Measurements from ENCODE around the gene DUSP12. TPM values are rescaled to one million over a fixed set of nuclear protein-coding genes. Genes with fewer than 3 reads are reported as not detected.
"Not testable (repeated sequence)": the region's sequence is repeated elsewhere in the genome, so short reads cannot be mapped to it uniquely, and the experiment has no call there.

The DUSP12 gene
- total RNA-seq, 1 donor from 2014 or later = 21.0 TPM

- Histone ChIP-seq H3K36me3 (peaks cover 3 to 12% of the 10 kb centered on the region in 2 donors), H3K9me3 (no peaks in the 10 kb centered on the region), H3K27ac (no peak overlapping the region), H3K27me3 (no peaks in the 10 kb centered on the region), H3K4me3 (no peak overlapping the region), H3K4me1 (peaks cover 4 to 10% of the 10 kb centered on the region in 2 donors)
- intact Hi-C loops (cut with DNase I) = loop anchor here (5.0 to 10.0 kb wide), 2 partner anchors 350 to 543 kb away; partner anchors contain the start of gene NDUFS2
- no peak for TF ChIP-seq CTCF (IDR thresholded peaks at IDR 0.05)
- no peak for DNase-seq (ENCODE audit: low spot score in 2 of 2)
These were observed 1.8 kb upstream of the DUSP12 start for GRCh38 chr1:161747801-161748200.

GRCh38 chr1:161763522-161764098, 14.0 kb downstream of the DUSP12 start:
- H3K9me3 ChIP-seq = no peaks in the 10 kb centered on the region
- H3K36me3 ChIP-seq = peaks cover 1 to 10% of the 10 kb centered on the region in 2 donors
- peak; percentile 12 to 35 (median 14) for TF ChIP-seq CTCF (IDR thresholded peaks at IDR 0.05)
- H3K27ac ChIP-seq = no peak overlapping the region
- intact Hi-C loops (cut with DNase I) = loop anchor here (10.0 kb wide), 1 partner anchor 449 kb away; the partner anchor contains the start of gene SDHC
- H3K27me3 ChIP-seq = no peaks in the 10 kb centered on the region
- no peak overlapping the region for H3K4me3 ChIP-seq
- DNase-seq (ENCODE audit: low spot score in 2 of 2) = no peak
- H3K4me1 ChIP-seq = peaks cover 0 to 13% of the 10 kb centered on the region in 2 donors

GRCh38 chr1:161766102-161766981, 16.8 kb downstream of the DUSP12 start, which contains the start of gene ATF6:
Gene ATF6, plus strand, starts transcription at chr1:161766320. Its CDS starts 41 bp downstream, at chr1:161766361.
- peak within 1 kb of the TSS; percentile 77 to 91 for H3K27ac ChIP-seq
- H3K27me3 ChIP-seq = no peaks in the 10 kb centered on the region
- H3K4me3 ChIP-seq = peak within 1 kb of the TSS; percentile 55 to 93
- H3K9me3 ChIP-seq = no peaks in the 10 kb centered on the region
- intact Hi-C loops (cut with DNase I) = loop anchor here (5.0 to 10.0 kb wide), 2 partner anchors 196 to 452 kb away; partner anchors contain the start of gene SDHC
- H3K36me3 ChIP-seq = no peaks in the 10 kb centered on the region
- peaks cover 0 to 16% of the 10 kb centered on the region in 2 donors for H3K4me1 ChIP-seq
- no peak for TF ChIP-seq CTCF (IDR thresholded peaks at IDR 0.05)
- peak; percentile 75 to 96 for DNase-seq (ENCODE audit: low spot score in 2 of 2)

GRCh38 chr1:161768461-161768860, 18.9 kb downstream of the DUSP12 start:
- no peak overlapping the region for H3K27ac ChIP-seq
- no peaks in the 10 kb centered on the region for H3K36me3 ChIP-seq
- intact Hi-C loops (cut with DNase I) = loop anchor here (5.0 to 10.0 kb wide), 2 partner anchors 194 to 454 kb away; partner anchors contain the start of gene SDHC
- no peak for TF ChIP-seq CTCF (IDR thresholded peaks at IDR 0.05)
- H3K4me3 ChIP-seq = no peak overlapping the region
- H3K27me3 ChIP-seq = no peaks in the 10 kb centered on the region
- no peak for DNase-seq (ENCODE audit: low spot score in 2 of 2)
- peaks cover 0 to 16% of the 10 kb centered on the region in 2 donors for H3K4me1 ChIP-seq
- no peaks in the 10 kb centered on the region for H3K9me3 ChIP-seq

- no peaks in the 10 kb centered on the region for H3K36me3 ChIP-seq
- H3K4me1 ChIP-seq = peaks cover 0 to 16% of the 10 kb centered on the region in 2 donors
- no peak overlapping the region for H3K4me3 ChIP-seq
- DNase-seq (ENCODE audit: low spot score in 2 of 2) = no peak
- intact Hi-C loops (cut with DNase I) = loop anchor here (5.0 to 10.0 kb wide), 2 partner anchors 193 to 454 kb away; partner anchors contain the start of gene SDHC
- no peak for TF ChIP-seq CTCF (IDR thresholded peaks at IDR 0.05)
- no peak overlapping the region for H3K27ac ChIP-seq
- H3K27me3 ChIP-seq = no peaks in the 10 kb centered on the region
- no peaks in the 10 kb centered on the region for H3K9me3 ChIP-seq
These were observed 19.5 kb downstream of the DUSP12 start for GRCh38 chr1:161768986-161769672.

GRCh38 chr1:161769673-161770045, 20.1 kb downstream of the DUSP12 start:
- H3K4me1 ChIP-seq = peaks cover 0 to 16% of the 10 kb centered on the region in 2 donors
- intact Hi-C loops (cut with DNase I) = loop anchor here (5.0 to 10.0 kb wide), 2 partner anchors 193 to 455 kb away; partner anchors contain the start of gene SDHC

More at GRCh38 chr1:161769673-161770045, 20.1 kb downstream of the DUSP12 start:
- H3K4me3 ChIP-seq; H3K9me3 ChIP-seq; H3K27me3 ChIP-seq; H3K36me3 ChIP-seq; DNase-seq (ENCODE audit: low spot score in 2 of 2); H3K27ac ChIP-seq: not testable (repeated sequence)
